Smooth muscle cell of trachea (primary cell): Measurements from ENCODE around the gene FADS2. TPM values are rescaled to one million over a fixed set of nuclear protein-coding genes. Genes with fewer than 3 reads are reported as not detected.

ENCODE experiments used
- total RNA-seq: library from RNA; depleted of rRNA; stranded (reverse); fragments of >200 nt; gene quantifications from 2 replicates; pipeline ENCODE4 v1.2.1, GENCODE V29; 2014

The FADS2 gene
- 349 and 427 TPM in 2 replicates for total RNA-seq

DNA sequence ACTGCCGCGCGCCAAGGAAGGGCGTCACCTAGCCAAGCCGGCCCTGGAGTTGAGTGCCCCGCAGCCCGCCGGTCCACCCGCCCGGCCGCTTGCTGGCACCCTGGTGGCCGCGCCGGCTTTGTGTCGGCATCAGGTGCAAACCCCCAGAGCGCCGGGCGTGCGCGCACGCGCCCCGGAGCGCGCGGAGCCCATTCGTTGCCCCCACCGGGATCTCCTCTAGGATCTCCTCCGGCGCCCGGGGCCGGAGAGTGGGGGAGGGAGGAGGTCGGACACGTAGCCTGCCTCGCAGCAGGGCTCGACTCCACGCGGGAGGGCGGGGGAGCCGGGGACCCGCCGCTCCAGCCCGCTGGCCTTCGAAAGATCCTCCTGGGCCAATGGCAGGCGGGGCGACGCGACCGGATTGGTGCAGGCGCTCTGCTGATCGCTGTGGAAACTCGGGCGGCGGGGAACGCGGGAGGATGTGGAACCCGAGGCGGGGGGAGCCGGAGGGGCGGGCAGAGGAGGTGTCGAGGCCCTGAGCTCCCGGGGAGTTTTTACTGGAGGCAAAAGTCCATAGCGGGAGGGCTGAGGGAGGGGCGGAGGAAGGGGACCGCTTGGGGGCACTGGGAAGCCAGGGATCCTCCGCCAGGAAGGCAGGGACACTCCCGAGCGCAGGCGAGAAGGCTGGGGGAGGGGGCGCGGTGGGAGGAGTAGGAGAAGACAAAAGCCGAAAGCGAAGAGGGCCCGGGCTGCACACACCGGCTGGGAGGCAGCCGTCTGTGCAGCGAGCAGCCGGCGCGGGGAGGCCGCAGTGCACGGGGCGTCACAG, at the start of gene FADS2:
TSS of gene FADS2 (plus strand) at position 730 of the 808 bp plus-strand sequence. CDS start 91 bp downstream, outside the sequence.

DNA sequence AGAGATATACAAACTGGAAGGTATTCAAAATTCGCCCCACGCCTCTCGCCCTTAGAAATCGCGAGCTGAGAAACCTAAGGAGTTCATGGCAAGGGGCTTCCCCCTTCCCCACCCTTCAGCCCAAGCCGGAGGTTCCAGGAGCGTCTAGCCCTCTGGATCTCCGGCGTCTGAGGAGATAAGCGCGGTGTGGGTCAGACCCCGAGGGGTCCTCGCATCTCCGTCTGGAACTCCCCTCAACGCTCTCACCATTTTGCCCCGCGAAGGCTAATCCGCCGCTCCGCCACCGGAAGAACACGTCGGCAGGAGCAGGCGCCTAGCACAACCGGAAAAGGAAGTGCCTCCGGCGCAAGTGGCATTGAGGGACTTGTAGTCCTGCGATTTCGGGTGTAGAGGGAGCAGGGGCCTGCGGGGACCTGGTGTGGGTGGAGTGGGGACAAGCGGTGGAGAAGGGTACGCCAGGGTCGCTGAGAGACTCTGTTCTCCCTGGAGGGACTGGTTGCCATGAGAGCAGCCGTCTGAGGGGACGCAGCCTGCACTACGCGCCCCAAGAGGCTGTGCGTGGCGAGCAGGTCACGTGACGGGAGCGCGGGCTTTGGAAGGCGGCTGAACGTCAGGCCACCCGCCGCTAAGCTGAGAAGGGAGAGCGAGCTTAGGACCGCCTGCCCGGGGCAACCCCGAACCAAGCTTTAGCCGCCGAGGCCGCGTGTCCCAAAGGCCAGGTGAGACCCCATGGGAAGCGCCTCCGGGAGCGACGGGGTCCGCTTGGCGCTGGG, 35.6 kb upstream of the FADS2 start, which contains the start of the genes FEN1 and TMEM258:
TSS of gene FEN1 (plus strand) at position 602 of the 773 bp plus-strand sequence. CDS start 2,451 bp downstream, outside the sequence.
TSS of gene TMEM258 (minus strand) at position 290 of the 773 bp plus-strand sequence. CDS start at position 249, 41 bp downstream.

GRCh38 chr11:61816736-61817455, 11.2 kb upstream of the FADS2 start, which contains the start of gene FADS1:
FADS1 (minus strand) TSS chr11:61817003; CDS start chr11:61816929, 74 bp downstream.

DNA sequence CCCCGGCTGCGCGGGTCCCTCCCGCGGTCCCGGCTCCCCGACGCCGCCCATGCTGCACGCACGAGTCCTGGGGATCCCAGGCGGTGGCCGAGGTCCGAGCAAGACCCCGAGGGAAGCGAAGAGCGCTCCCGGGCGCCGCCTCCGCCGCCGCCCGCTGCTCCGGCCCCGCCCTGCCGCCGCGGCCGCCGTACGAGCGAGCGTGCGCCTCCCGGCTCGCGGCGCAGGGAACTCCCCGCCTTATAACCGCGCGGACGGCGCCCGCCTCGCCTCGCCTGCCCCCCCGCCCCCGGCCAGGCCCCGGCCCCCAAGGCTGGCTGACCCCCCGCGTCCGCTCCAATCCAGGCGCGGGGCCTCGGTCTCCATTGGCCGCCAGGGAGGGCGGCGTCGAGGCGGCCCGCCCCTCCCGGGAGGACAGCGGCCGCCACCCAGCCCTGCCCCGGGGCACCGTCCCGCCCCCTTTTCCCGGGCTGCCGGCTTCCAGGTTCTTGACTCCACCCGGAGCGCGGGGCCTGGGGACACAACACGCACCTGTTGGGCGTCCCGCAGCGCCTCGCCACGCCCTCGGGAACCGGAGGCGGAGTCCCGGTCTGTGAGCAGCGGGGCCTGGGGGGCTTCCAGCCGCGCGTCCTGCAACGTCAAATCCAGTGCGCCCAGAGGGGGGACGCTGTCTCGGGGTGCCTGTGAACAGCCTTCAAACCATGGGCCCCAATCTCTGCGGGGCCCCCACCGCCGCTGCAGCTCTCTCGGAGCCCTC, 63.4 kb downstream of the FADS2 start, which contains the start of gene FADS3:
TSS of gene FADS3 (minus strand) at position 215 of the 754 bp plus-strand sequence. CDS start at position 51, 164 bp downstream.

Other genes starting within 250 kb of the FADS2 start
- gene SYT7, start 247.2 kb upstream of the FADS2 start, total RNA-seq, result 12.1 and 22.7 TPM in 2 replicates
- 2.2 and 4.8 TPM in 2 replicates for gene DAGLA, start 147.9 kb upstream of the FADS2 start, total RNA-seq
- 0.15 and 0.17 TPM in 2 replicates for gene MYRF, start 75.7 kb upstream of the FADS2 start, total RNA-seq
- gene TMEM258, start 35.7 kb upstream of the FADS2 start, total RNA-seq, result 42.3 and 63.2 TPM in 2 replicates
- 4.1 and 25.2 TPM in 2 replicates for gene FEN1, start 35.4 kb upstream of the FADS2 start, total RNA-seq
- gene FADS1, start 11.3 kb upstream of the FADS2 start, total RNA-seq, result 112 and 128 TPM in 2 replicates
- 41.2 and 173 TPM in 2 replicates for gene FADS3, start 63.2 kb downstream of the FADS2 start, total RNA-seq
- gene RAB3IL1, start 89.3 kb downstream of the FADS2 start, total RNA-seq, result 19.2 and 30.6 TPM in 2 replicates
- 3.2 and 13.1 TPM in 2 replicates for gene BEST1, start 122.1 kb downstream of the FADS2 start, total RNA-seq
- 2,813 and 3,530 TPM in 2 replicates for gene FTH1, start 139.3 kb downstream of the FADS2 start, total RNA-seq